MM.1S (cell line): Measurements from ENCODE around the gene DSE.
A peak's percentile ranks its signal among the peaks of the same experiment; 100 is the strongest.

Experiments used
- DNase-seq: peaks from one replicate; pipeline ENCODE4 v3.0.0-alpha.2; 2015
- H2AFZ ChIP-seq: fragments of 300-600 bp; sonication (generic); 2 replicates; pipeline ENCODE4 v1.6.0; 2016; ENCODE audit warnings: antibody characterized with exemption, low read length
- H3F3A ChIP-seq: fragments of 300-600 bp; sonication (generic); 2 replicates; pipeline ENCODE4 v1.6.1; 2016; ENCODE audit warnings: mild to moderate bottlenecking, antibody characterized with exemption, low read length, moderate library complexity, mixed read lengths; ENCODE audit not compliant: insufficient read depth
- H3K27ac ChIP-seq: fragments of 300-600 bp; sonication (generic); 2 replicates; pipeline ENCODE4 v1.5.1; 2016; ENCODE audit warnings: mild to moderate bottlenecking, low read length
- H3K27me3 ChIP-seq: fragments of 300-600 bp; sonication (generic); replicated peaks from 2 replicates; pipeline ENCODE4 v1.6.0; 2016; ENCODE audit warnings: low read length; ENCODE audit not compliant: insufficient read depth
- H3K36me3 ChIP-seq: fragments of 300-600 bp; sonication (generic); replicated peaks from 2 replicates; pipeline ENCODE4 v1.6.1; 2016; ENCODE audit warnings: mild to moderate bottlenecking, low read length, mixed read lengths; ENCODE audit not compliant: insufficient read depth
- H3K4me1 ChIP-seq: fragments of 300-600 bp; sonication (generic); 2 replicates; pipeline ENCODE4 v1.6.1; 2016; ENCODE audit warnings: low read length, mixed read lengths
- H3K4me2 ChIP-seq: fragments of 300-600 bp; sonication (generic); 2 replicates; pipeline ENCODE4 v1.6.0; 2016; ENCODE audit warnings: low read depth, low read length
- H3K4me3 ChIP-seq: fragments of 300-600 bp; sonication (generic); 2 replicates; pipeline ENCODE4 v1.5.1; 2016; ENCODE audit warnings: low read length, mixed read lengths
- H3K79me2 ChIP-seq: fragments of 300-600 bp; sonication (generic); 2 replicates; pipeline ENCODE4 v1.6.1; 2016; ENCODE audit warnings: mixed run types, low read length, mixed read lengths
- H3K9ac ChIP-seq: fragments of 300-600 bp; sonication (generic); 2 replicates; pipeline ENCODE4 v1.6.1; 2016; ENCODE audit warnings: low read length, mixed read lengths
- H3K9me2 ChIP-seq: fragments of 300-600 bp; sonication (generic); replicated peaks from 2 replicates; pipeline ENCODE4 v1.6.1; 2016; ENCODE audit warnings: mild to moderate bottlenecking, low read length, mixed read lengths; ENCODE audit not compliant: insufficient read depth
- H3K9me3 ChIP-seq: fragments of 300-600 bp; sonication (generic); replicated peaks from 2 replicates; pipeline ENCODE4 v1.6.1; 2016; ENCODE audit warnings: mild to moderate bottlenecking, low read length, mixed read lengths; ENCODE audit not compliant: insufficient read depth
- H4K20me1 ChIP-seq: fragments of 300-600 bp; sonication (generic); 2 replicates; pipeline ENCODE4 v1.6.1; 2016; ENCODE audit warnings: mild to moderate bottlenecking, low read length, moderate library complexity, mixed read lengths; ENCODE audit not compliant: insufficient read depth
- CTCF ChIP-seq: fragments of 300-600 bp; sonication (generic); IDR thresholded peaks from 2 replicates; pipeline ENCODE4 v1.5.1; 2016; ENCODE audit warnings: antibody characterized with exemption, low read length, mixed read lengths
- EZH2 ChIP-seq: fragments of 300-600 bp; sonication (generic); optimal IDR thresholded peaks from 2 replicates; pipeline ENCODE3; 2017; ENCODE audit warnings: low read depth, mild to moderate bottlenecking, antibody characterized with exemption, low read length, mixed read lengths
- EZH2phosphoT487 ChIP-seq: fragments of 300-600 bp; sonication (generic); IDR thresholded peaks from 2 replicates; pipeline ENCODE4 v1.6.1; 2018; ENCODE audit warnings: antibody characterized with exemption, low read length

The DSE gene

GRCh38 chr6:116388924-116389323 lies 18.2 kb downstream of the DSE start:
- Histone ChIP-seq H3K27ac (no peak overlapping the region), H3K9me3 (no peaks in the 10 kb centered on the region), H2AFZ (no peak overlapping the region), H4K20me1 (no peaks in the 10 kb centered on the region), H3K4me1 (peaks cover 51% of the 10 kb centered on the region), H3K27me3 (peaks cover 10% of the 10 kb centered on the region; the same call in 1 of the 2 replicates), H3K9ac (no peak overlapping the region), H3K9me2 (no peaks in the 10 kb centered on the region), H3K4me2 (no peak overlapping the region), H3K36me3 (no peaks in the 10 kb centered on the region), H3K4me3 (no peak overlapping the region), H3F3A (no peaks in the 10 kb centered on the region; the same call in 1 of the 2 replicates), H3K79me2 (no peaks in the 10 kb centered on the region)
- DNase-seq, result no peak
- TF ChIP-seq EZH2phosphoT487 (no peak), CTCF (no peak), EZH2 (no peak)

- no peak overlapping the region for H3K4me3 ChIP-seq
- H3K9me2 ChIP-seq, result no peaks in the 10 kb centered on the region
- TF ChIP-seq EZH2 (no peak), CTCF (no peak), EZH2phosphoT487 (no peak)
- no peak for DNase-seq
- peaks cover 51% of the 10 kb centered on the region for H3K4me1 ChIP-seq
- H3K4me2 ChIP-seq, result no peak overlapping the region
- no peak overlapping the region for H3K27ac ChIP-seq
- no peaks in the 10 kb centered on the region for H3K36me3 ChIP-seq
- H4K20me1 ChIP-seq, result no peaks in the 10 kb centered on the region
- no peaks in the 10 kb centered on the region; the same call in 1 of the 2 replicates for H3F3A ChIP-seq
- H3K9me3 ChIP-seq, result no peaks in the 10 kb centered on the region
- no peak overlapping the region for H3K9ac ChIP-seq
- no peak overlapping the region for H2AFZ ChIP-seq
- peaks cover 10% of the 10 kb centered on the region; the same call in 1 of the 2 replicates for H3K27me3 ChIP-seq
- no peaks in the 10 kb centered on the region for H3K79me2 ChIP-seq
Measured at GRCh38 chr6:116389357-116389756, 18.6 kb downstream of the DSE start.

- DNase-seq, result peak; percentile 80
- peak overlapping the region; percentile 85 for H3K4me2 ChIP-seq
- H4K20me1 ChIP-seq, result no peaks in the 10 kb centered on the region
- H2AFZ ChIP-seq, result no peak overlapping the region
- H3F3A ChIP-seq, result no peaks in the 10 kb centered on the region; the same call in 1 of the 2 replicates
- peak overlapping the region; percentile 42 for H3K4me3 ChIP-seq
- TF ChIP-seq CTCF, result no peak
- no peak overlapping the region for H3K9ac ChIP-seq
- no peaks in the 10 kb centered on the region for H3K79me2 ChIP-seq
- no peak overlapping the region for H3K27ac ChIP-seq
- H3K27me3 ChIP-seq, result peaks cover 10% of the 10 kb centered on the region; the same call in 1 of the 2 replicates
- no peaks in the 10 kb centered on the region for H3K9me3 ChIP-seq
- peaks cover 51% of the 10 kb centered on the region for H3K4me1 ChIP-seq
- H3K9me2 ChIP-seq, result no peaks in the 10 kb centered on the region
- H3K36me3 ChIP-seq, result no peaks in the 10 kb centered on the region
Measured at GRCh38 chr6:116390581-116390980, 19.8 kb downstream of the DSE start.
